ENCODE results near the gene PLAGL1. TPM values are rescaled to one million over a fixed set of nuclear protein-coding genes. Genes with fewer than 3 reads are reported as not detected.

The PLAGL1 gene
- total RNA-seq, 2 experiments from 2014 or later: 19.0 to 20.7 TPM

GRCh38 chr6:144008846-144009245 lies 787 bp upstream of the PLAGL1 start:
- no peak for ATAC-seq
- CTCF ChIA-PET: interaction anchor here (1.3 to 1.6 kb wide), 4 partner anchors 9 to 433 kb away, joined by 4 to 8 read pairs (median 6); no protein-coding TSS in a partner anchor
- no peaks in the 10 kb centered on the region for H3K9me3 Mint-ChIP-seq
- H3K36me3 Mint-ChIP-seq (ENCODE audit: low read depth): peaks cover 2% of the 10 kb centered on the region
- POLR2A ChIA-PET: interaction anchor here (0.9 kb wide), 1 partner anchor 165 kb away, joined by 3 read pairs; the partner anchor contains the start of gene LTV1
- TF ChIP-seq CTCF (IDR thresholded peaks at IDR 0.05): no peak
- H3K27ac Mint-ChIP-seq: no peak overlapping the region
- peaks cover 9% of the 10 kb centered on the region for H3K27me3 Mint-ChIP-seq
- DNase-seq: no peak
- intact Hi-C loops (cut with micrococcal nuclease): no loop called here
- peaks cover 9% of the 10 kb centered on the region for H3K4me1 Mint-ChIP-seq (ENCODE audit: low read depth)
- H3K4me3 Mint-ChIP-seq: peak overlapping the region; percentile 61

- H3K4me3 Mint-ChIP-seq: peak overlapping the region; percentile 70
- peaks cover 8% of the 10 kb centered on the region for H3K4me1 Mint-ChIP-seq (ENCODE audit: low read depth)
- H3K9me3 Mint-ChIP-seq: no peaks in the 10 kb centered on the region
- no peak overlapping the region for H3K27ac Mint-ChIP-seq
- peak; percentile 10 for DNase-seq
- TF ChIP-seq CTCF (IDR thresholded peaks at IDR 0.05): no peak
- H3K27me3 Mint-ChIP-seq: peaks cover 9% of the 10 kb centered on the region
- intact Hi-C loops (cut with micrococcal nuclease): no loop called here
- ChIA-PET POLR2A (interaction anchor here (1.1 kb wide), 1 partner anchor 48 kb away, joined by 4 read pairs; no protein-coding TSS in a partner anchor), CTCF (interaction anchor here (1.0 to 2.0 kb wide), 5 partner anchors 7 to 432 kb away, joined by 3 to 8 read pairs (median 4); no protein-coding TSS in a partner anchor)
- peaks cover 2% of the 10 kb centered on the region for H3K36me3 Mint-ChIP-seq (ENCODE audit: low read depth)
- peak; percentile 13 for ATAC-seq
Measured at GRCh38 chr6:144007478-144008119, 460 bp downstream of the PLAGL1 start.

GRCh38 chr6:144006736-144007477 lies 1.2 kb downstream of the PLAGL1 start:
- H3K27ac Mint-ChIP-seq: no peak overlapping the region
- intact Hi-C loops (cut with micrococcal nuclease): no loop called here
- TF ChIP-seq CTCF (IDR thresholded peaks at IDR 0.05): no peak
- DNase-seq (peak; percentile 20), ATAC-seq (no peak)
- peaks cover 2% of the 10 kb centered on the region for H3K36me3 Mint-ChIP-seq (ENCODE audit: low read depth)
- H3K4me1 Mint-ChIP-seq (ENCODE audit: low read depth): peaks cover 7% of the 10 kb centered on the region
- ChIA-PET CTCF (interaction anchor here (1.0 to 2.0 kb wide), 3 partner anchors 65 to 146 kb away, joined by 3 to 4 read pairs (median 3); no protein-coding TSS in a partner anchor), POLR2A (interaction anchor here (1.1 kb wide), 1 partner anchor 48 kb away, joined by 4 read pairs; no protein-coding TSS in a partner anchor)
- H3K27me3 Mint-ChIP-seq: peaks cover 9% of the 10 kb centered on the region
- H3K9me3 Mint-ChIP-seq: no peaks in the 10 kb centered on the region
- peak overlapping the region; percentile 70 for H3K4me3 Mint-ChIP-seq

GRCh38 chr6:143999406-143999805 lies 8.7 kb downstream of the PLAGL1 start:
- no peak overlapping the region for H3K27ac Mint-ChIP-seq
- intact Hi-C loops (cut with micrococcal nuclease): no loop called here
- H3K36me3 Mint-ChIP-seq (ENCODE audit: low read depth): no peaks in the 10 kb centered on the region
- DNase-seq (no peak), ATAC-seq (no peak)
- TF ChIP-seq CTCF (IDR thresholded peaks at IDR 0.05): no peak
- H3K9me3 Mint-ChIP-seq: peaks cover 3% of the 10 kb centered on the region
- H3K27me3 Mint-ChIP-seq: peaks cover 3% of the 10 kb centered on the region
- ChIA-PET POLR2A (no interaction called here), CTCF (interaction anchor here (1.8 to 3.3 kb wide), 3 partner anchors 14 to 59 kb away, joined by 11 to 15 read pairs (median 12); no protein-coding TSS in a partner anchor)
- no peak overlapping the region for H3K4me3 Mint-ChIP-seq
- H3K4me1 Mint-ChIP-seq (ENCODE audit: low read depth): no peaks in the 10 kb centered on the region

Data from activated CD8-positive, alpha-beta T cell treated with anti-CD3 and anti-CD28 coated beads for 36 hours (primary cell).